Mucosa of stomach (tissue), 1 donor: ENCODE measurements around the gene ADGRG3.

Experiments
- H3K27me3 ChIP-seq: one replicate; pipeline ENCODE4 v1.7.0; 2013; ENCODE audit warnings: mild to moderate bottlenecking, low read length; ENCODE audit not compliant: control insufficient read depth, insufficient read depth
- H3K36me3 ChIP-seq: one replicate; pipeline ENCODE4 v1.7.0; 2013; ENCODE audit warnings: low read length; ENCODE audit not compliant: control insufficient read depth, insufficient read depth
- H3K4me1 ChIP-seq: one replicate; pipeline ENCODE4 v1.7.0; 2013; ENCODE audit warnings: mild to moderate bottlenecking, low read length; ENCODE audit not compliant: control insufficient read depth, insufficient read depth
- H3K4me3 ChIP-seq: one replicate; pipeline ENCODE4 v1.7.0; 2013; ENCODE audit warnings: low read length
- H3K9ac ChIP-seq: one replicate; pipeline ENCODE4 v1.7.0; 2013; ENCODE audit warnings: mild to moderate bottlenecking, low read length, moderate library complexity
- H3K9me3 ChIP-seq: one replicate; pipeline ENCODE4 v1.7.0; 2013; ENCODE audit warnings: mild to moderate bottlenecking, low read length, moderate library complexity; ENCODE audit not compliant: control insufficient read depth
- donor health status: Pancreatic carcinoma.

The ADGRG3 gene

GRCh38 chr16:57643910-57644309, 24.2 kb upstream of the ADGRG3 start:
- Histone ChIP-seq H3K4me1 (peaks cover 21% of the 10 kb centered on the region), H3K36me3 (no peaks in the 10 kb centered on the region), H3K27me3 (no peaks in the 10 kb centered on the region), H3K9me3 (no peaks in the 10 kb centered on the region), H3K9ac (no peak overlapping the region), H3K4me3 (no peak overlapping the region)

- H3K4me3 ChIP-seq: no peak overlapping the region
- no peaks in the 10 kb centered on the region for H3K27me3 ChIP-seq
- no peaks in the 10 kb centered on the region for H3K36me3 ChIP-seq
- no peaks in the 10 kb centered on the region for H3K9me3 ChIP-seq
- H3K4me1 ChIP-seq: peaks cover 19% of the 10 kb centered on the region
- H3K9ac ChIP-seq: no peak overlapping the region
Measured at GRCh38 chr16:57644383-57645014, 23.6 kb upstream of the ADGRG3 start.

- Histone ChIP-seq H3K4me3 (no peak overlapping the region), H3K9me3 (no peaks in the 10 kb centered on the region), H3K27me3 (no peaks in the 10 kb centered on the region), H3K9ac (no peak overlapping the region), H3K4me1 (peaks cover 19% of the 10 kb centered on the region), H3K36me3 (no peaks in the 10 kb centered on the region)
Measured at GRCh38 chr16:57645169-57645568, 22.9 kb upstream of the ADGRG3 start.

GRCh38 chr16:57645691-57646387, 22.3 kb upstream of the ADGRG3 start:
- H3K4me3 ChIP-seq: no peak overlapping the region
- H3K4me1 ChIP-seq: peaks cover 19% of the 10 kb centered on the region
- H3K9me3 ChIP-seq: no peaks in the 10 kb centered on the region
- H3K27me3 ChIP-seq: no peaks in the 10 kb centered on the region
- no peak overlapping the region for H3K9ac ChIP-seq
- H3K36me3 ChIP-seq: no peaks in the 10 kb centered on the region

- H3K27me3 ChIP-seq: no peaks in the 10 kb centered on the region
- peaks cover 19% of the 10 kb centered on the region for H3K4me1 ChIP-seq
- no peak overlapping the region for H3K4me3 ChIP-seq
- H3K9ac ChIP-seq: no peak overlapping the region
- no peaks in the 10 kb centered on the region for H3K36me3 ChIP-seq
- no peaks in the 10 kb centered on the region for H3K9me3 ChIP-seq
Measured at GRCh38 chr16:57646388-57647039, 21.6 kb upstream of the ADGRG3 start.

GRCh38 chr16:57647136-57647875, 20.8 kb upstream of the ADGRG3 start:
- Histone ChIP-seq H3K9ac (no peak overlapping the region), H3K4me3 (no peak overlapping the region)

GRCh38 chr16:57648125-57648524, 20.0 kb upstream of the ADGRG3 start:
- no peak overlapping the region for H3K9ac ChIP-seq
- H3K27me3 ChIP-seq: no peaks in the 10 kb centered on the region
- H3K36me3 ChIP-seq: no peaks in the 10 kb centered on the region
- H3K4me3 ChIP-seq: no peak overlapping the region
- peaks cover 14% of the 10 kb centered on the region for H3K4me1 ChIP-seq
- no peaks in the 10 kb centered on the region for H3K9me3 ChIP-seq

More at GRCh38 chr16:57647136-57647875, 20.8 kb upstream of the ADGRG3 start:
- Histone ChIP-seq H3K4me1 (peaks cover 19% of the 10 kb centered on the region), H3K36me3 (no peaks in the 10 kb centered on the region), H3K9me3 (no peaks in the 10 kb centered on the region), H3K27me3 (no peaks in the 10 kb centered on the region)

- Histone ChIP-seq H3K4me3 (no peak overlapping the region), H3K36me3 (no peaks in the 10 kb centered on the region)
Measured at GRCh38 chr16:57648581-57649442, 19.3 kb upstream of the ADGRG3 start.

GRCh38 chr16:57649443-57649751, 18.7 kb upstream of the ADGRG3 start:
- H3K36me3 ChIP-seq: no peaks in the 10 kb centered on the region
- no peaks in the 10 kb centered on the region for H3K9me3 ChIP-seq
- no peak overlapping the region for H3K4me3 ChIP-seq
- peaks cover 8% of the 10 kb centered on the region for H3K4me1 ChIP-seq
- no peaks in the 10 kb centered on the region for H3K27me3 ChIP-seq
- no peak overlapping the region for H3K9ac ChIP-seq

More at GRCh38 chr16:57648581-57649442, 19.3 kb upstream of the ADGRG3 start:
- no peaks in the 10 kb centered on the region for H3K27me3 ChIP-seq
- H3K4me1 ChIP-seq: peaks cover 8% of the 10 kb centered on the region
- H3K9me3 ChIP-seq: no peaks in the 10 kb centered on the region
- no peak overlapping the region for H3K9ac ChIP-seq

GRCh38 chr16:57649846-57650245, 18.3 kb upstream of the ADGRG3 start:
- H3K4me3 ChIP-seq: no peak overlapping the region

More at GRCh38 chr16:57649846-57650245, 18.3 kb upstream of the ADGRG3 start:
- Histone ChIP-seq H3K27me3 (no peaks in the 10 kb centered on the region), H3K9me3 (no peaks in the 10 kb centered on the region), H3K9ac (no peak overlapping the region), H3K4me1 (peaks cover 8% of the 10 kb centered on the region), H3K36me3 (no peaks in the 10 kb centered on the region)
